GM18868 (cell line): ENCODE data around the gene TMPRSS3.

Experiments used
- ATAC-seq: cut with Tn5 transposase; IDR thresholded peaks from one replicate; pipeline ENCODE4 v1.9.1; 2021; ENCODE audit warnings: mild to moderate bottlenecking, moderate library complexity; ENCODE audit not compliant: unreplicated experiment

The TMPRSS3 gene

DNA sequence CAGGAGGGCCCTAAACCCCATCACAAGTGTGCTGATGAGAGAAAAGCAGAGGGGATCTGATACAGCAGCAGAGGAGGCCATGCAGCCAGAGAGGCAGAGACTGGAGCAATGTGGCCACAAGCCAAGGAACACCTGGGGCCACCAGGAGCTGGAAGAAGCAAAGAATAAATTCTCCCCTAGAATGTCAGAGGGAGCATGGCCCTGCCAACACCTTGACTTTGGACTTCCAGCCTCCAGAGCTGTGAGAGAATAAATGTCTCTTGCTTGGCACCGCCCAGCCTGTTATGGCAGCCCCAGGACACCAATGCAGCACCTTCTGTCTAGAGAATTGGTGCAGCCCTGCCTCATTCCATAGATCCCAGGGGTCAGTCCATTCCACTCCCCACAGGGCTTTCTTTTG is 33.2 kb upstream of the TMPRSS3 start:
- no peak for ATAC-seq

DNA sequence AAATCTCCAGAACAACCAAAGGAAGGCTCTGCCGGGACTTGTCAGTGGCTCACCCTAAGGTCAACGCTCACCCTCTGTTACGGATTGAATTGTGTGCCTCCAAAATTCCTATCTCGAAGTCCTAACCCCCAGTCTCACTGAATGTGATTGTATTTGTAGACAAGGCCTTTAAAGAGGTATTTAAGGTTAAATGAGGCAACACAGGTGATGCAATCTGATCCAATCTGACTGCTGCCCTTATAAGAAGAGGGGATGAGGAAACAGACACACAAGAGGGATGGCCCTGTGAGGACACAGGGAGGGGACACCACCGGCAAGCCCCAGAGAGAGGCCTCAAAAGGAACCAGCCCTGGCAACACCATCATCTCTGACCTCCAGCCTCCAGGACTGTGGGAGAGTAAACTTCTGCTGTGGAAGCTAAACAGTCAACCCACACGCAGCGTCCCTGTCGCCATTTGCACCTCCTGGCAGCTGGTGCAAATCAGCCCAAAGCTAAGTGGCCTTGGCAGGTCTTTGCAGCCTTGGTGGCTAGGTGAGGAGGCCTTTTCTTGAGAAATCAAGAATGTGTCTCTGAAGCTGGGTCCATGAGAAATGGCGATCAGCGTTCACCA is 32.1 kb upstream of the TMPRSS3 start:
- ATAC-seq: no peak

DNA sequence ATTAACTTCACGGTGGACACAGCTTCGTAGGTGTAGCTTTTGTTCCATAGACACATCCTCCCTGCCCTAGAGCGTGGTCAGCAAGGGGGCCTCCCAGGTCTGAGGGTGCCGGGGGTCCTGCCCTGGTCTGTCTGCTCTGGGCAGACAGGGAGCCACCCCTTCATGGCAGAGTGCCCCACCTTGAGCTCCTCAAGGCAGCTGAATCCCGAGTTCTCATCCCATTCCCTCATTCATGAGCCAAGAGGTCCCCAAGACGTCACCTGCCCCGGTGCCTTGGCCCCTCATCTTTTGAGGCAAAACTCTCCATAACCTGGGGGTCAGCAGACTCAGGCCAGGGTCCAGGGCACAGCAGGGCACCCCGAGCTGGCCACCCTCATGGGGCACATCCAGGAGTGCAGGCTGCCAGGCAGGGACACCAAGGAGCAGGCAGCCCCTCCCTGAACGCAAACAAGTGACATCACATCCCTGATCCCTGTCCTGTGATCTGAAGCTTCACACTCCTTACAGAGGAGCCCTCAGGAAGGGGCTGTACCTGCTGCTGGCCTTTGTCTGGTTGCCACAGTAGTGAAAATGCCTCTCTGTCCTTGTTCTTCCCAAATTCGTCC is 31.1 kb upstream of the TMPRSS3 start:
- no peak for ATAC-seq

DNA sequence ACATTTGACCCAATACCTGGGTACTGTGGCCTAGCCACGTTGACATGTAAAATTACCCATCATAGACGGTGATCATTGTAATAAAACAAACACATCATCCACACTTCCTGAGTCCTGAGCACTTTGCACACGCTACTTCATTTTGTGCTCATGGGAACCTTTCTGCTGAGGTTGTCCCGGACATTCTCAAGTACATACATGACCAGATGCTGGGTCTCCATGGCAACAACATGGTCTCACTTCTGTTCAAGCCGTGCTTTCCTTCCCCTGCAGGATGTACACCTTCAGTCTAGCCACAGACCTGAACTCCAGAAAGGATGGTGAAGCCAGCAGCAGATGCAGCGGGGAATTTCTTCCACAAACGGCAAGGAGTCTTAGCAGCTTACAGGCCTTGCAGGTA is 30.6 kb upstream of the TMPRSS3 start:
- no peak for ATAC-seq

DNA sequence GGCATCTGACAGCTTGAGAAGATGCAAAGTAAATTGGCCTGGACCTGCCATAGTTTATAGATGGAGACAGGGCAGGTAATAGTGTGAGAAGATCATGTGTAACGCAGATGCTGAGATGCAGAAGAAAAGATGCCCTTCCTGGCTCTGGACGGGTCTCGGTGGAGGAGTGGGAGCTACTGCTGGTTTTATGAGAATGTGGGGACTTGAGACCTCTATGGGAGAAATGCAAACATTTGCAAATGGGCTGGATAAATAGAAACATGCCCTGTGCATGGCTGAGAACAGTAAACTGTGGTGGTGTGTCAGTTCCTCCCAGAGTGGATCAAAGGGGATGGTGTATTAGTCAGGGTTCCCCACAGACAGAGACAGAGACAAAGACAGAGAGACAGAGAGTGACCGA is 29.7 kb upstream of the TMPRSS3 start:
- peak; percentile 39 for ATAC-seq

DNA sequence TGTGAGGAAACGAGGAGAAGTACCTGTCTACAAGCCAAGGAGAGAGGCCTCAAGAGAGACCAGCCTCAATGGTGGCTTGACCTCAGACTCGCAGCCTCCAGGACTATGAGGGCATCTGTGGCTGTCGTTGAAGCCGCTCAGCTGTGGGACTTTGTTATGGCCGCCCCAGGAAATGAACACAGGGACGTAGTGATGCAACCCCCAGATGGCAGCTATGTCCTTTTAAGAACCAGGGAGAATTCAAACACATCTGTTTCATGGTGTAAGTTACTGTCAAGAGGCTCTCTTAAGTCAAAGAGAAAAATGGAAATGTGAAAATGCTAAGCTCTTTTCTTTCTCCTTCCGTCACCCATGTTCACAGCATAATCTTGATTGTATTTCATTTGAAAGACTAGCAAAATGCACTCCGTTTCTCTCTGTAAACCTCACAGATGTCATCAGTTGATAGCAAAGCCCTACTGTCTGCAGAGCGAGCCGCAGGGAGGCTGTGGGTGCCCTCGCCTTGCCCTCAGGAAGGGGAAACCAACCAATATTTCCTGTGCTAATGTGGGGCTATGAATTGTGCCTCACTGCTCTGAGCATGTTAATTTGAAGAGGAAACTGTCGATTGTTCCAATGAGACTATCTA is 29.2 kb upstream of the TMPRSS3 start:
- peak; percentile 53 for ATAC-seq

DNA sequence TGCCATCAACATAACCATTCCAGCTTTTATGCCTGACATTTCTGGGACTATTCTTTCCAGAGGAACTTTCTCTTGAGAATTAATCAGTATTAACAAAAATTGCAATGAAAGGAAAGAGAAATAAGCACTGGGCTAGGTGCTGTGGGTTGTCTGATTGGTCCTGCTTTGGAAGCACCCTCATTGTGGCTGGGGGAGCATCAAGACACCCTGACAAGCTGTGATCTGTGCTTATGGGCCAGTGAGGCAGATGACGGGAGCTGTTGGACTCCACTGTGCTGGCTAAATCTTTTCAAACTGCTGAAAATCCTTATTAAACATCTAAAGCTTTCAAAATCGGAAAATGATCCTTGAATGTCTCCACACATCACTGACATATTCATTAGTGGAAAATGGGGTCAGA is 27.8 kb upstream of the TMPRSS3 start:
- peak; percentile 5 for ATAC-seq

DNA sequence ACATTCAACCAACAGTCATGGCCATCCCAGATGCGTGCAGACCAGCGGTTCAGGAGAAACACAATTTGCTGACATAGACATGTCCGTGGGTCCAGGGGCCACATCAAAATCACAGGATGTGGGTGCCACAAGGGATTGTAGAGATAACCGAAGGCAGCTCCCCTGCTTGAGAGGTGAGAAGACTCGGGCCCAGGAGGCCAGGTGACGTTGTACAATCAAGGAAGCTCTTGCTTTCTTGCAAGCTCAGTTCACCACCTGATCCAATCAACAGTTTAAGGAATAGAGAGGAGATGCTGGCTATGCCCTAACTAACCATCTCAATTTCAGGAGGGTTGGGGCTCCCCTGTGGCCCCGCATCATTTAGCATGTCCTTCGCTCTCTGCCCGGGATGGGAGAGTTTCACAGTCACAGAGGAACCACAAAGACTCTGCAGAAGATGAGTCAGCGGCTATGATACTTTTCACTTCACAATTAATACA is 27.4 kb upstream of the TMPRSS3 start:
- ATAC-seq: peak; percentile 63

DNA sequence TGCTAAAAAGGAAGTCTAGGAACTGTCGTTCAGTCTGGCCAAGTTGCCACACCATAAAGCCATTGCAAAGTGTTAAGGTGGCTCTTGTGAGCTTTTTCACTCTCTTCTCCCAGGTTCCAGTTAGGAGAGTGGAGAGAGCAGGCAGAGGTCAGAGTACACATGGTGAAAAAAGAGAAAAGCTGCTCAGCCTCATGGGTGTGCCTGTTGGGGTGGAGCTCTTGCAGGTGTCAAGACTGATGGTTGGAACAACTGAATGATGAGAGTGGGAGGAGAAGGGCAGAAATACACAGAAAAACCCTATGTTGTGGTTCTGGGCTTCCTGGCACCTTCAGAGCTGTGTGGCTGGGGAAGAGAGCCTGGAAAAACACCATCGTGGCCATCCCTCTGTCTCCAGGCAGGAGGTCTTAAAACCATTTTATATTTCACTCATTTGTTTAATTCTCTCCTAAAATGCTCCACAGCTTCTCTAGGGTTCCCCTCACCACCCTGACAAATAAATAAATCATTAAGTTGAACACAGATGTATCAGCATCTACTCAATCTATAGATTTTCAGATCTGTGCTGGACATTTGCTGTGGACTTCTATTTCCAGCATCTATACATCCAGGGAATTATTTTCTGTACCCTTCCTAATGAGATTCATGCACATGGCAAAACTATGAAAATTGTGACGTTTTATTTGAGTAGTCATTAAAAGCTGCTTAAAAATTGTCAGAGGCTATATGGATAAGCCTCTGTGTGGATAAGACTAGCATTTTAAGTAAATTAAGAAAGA is 25.4 kb upstream of the TMPRSS3 start:
- ATAC-seq: no peak

DNA sequence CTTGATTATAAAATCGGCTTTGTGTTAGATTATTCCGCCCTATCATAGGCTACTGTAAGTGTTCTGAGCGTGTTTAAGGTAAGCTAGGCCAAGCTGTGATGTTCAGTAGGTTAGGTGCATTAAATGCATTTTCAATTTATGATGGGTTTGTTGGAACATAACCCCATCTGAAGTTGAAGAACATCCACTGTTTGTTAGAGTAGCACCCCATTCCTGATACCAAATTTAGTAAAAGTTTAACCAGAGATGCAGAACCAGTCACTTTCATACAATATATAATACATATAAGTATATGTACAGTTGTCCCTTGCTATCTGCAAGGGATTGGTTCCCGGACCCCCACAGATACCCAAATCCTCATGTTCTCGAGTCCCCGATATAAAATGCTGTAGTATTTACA is 24.0 kb upstream of the TMPRSS3 start:
- ATAC-seq: no peak

DNA sequence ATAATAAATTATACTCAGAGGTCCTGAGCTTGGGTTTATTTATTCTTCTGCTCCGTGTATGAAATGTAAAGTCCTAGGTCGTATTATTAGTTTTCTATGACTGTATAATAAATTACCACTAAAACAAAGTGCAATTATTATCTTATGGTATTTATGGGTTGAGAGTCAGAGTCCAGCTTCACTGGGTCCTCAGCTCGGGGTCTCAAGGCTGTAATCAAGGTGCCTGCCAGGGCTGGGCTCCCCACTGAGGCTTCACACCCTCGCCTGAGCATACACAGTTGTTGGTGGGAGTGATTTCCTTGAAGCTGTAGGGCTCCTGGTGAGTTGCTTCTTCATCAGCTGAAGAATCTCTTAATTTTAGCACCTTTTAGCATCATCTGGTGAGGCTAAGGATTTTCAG is 23.0 kb upstream of the TMPRSS3 start:
- ATAC-seq: no peak

DNA sequence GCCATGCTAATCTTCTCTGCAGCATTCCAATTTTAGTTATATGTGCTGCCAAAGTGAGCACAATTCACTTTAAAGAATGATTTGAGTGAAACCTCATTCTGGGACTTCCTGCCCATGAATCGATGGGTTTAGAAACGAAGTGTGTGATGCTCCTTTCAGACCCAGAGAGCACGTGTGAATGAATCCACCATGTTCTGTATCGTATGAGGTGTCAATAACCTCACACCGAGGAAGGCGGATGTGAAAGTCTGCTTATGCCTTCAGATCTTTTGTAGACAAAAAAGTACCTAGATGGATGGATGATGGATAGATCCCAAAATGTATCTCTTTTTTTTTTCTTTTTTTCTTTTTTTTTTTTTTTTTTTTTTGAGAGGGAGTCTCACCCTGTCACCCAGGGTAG is 21.7 kb upstream of the TMPRSS3 start:
- no peak for ATAC-seq

DNA sequence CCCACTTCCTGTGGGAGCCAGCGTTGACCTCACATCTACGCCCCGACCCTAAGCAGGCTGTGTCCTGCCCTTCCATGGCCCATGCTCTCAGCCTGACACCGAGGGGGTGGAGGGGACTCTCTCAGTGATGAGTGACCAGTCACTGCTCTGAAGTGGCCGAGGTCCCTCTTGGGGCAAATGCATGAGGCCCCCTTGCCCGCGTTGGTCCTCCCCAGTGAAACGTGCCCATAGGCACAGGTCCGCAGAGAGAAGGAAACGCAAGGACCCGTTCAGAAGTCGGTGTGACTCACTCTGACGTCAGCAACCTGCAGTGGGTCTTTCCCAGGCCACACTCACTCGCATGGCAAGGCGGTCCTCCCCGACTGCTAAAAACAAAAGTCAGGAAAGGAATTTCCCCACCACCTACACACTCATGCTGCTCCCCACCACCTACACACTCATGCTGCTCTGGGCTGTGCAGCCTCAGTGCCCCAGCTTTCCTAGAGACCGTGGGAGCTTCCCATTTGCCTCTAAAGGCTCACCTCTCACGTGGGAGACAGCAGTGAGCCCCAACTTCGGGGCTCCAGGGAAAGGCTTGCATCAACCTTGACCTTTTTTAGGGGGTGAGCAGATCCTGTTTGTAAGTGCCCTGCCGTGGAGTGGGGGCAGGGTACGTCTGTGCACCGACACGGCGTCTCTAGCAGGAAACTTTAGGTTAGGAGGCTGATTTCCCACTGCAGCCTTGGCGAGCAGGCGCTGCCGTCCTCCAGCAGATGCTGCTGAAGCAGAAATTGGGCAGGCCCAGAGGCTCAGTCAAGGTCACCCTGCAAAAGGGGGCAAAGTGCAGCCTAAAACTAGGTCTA is 19.3 kb upstream of the TMPRSS3 start:
- ATAC-seq: peak; percentile 86

DNA sequence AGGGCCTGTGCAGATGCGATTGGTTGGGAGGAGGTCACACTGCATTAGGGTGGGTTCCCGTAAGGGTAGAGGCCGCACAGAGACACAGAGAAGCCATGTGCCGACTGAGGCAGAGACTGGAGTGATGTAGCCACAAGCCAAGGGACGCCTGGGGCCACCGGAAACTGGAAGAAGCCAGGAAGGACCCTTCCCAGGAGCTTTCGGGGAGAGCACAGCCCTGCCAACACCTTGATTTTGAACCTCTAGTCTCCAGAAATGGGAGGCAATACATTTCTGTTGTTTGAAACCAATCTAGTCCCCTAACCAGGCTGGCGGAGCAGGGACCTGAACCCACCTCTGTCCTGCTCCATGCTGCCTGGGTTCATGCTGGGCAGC is 18.7 kb upstream of the TMPRSS3 start:
- no peak for ATAC-seq

DNA sequence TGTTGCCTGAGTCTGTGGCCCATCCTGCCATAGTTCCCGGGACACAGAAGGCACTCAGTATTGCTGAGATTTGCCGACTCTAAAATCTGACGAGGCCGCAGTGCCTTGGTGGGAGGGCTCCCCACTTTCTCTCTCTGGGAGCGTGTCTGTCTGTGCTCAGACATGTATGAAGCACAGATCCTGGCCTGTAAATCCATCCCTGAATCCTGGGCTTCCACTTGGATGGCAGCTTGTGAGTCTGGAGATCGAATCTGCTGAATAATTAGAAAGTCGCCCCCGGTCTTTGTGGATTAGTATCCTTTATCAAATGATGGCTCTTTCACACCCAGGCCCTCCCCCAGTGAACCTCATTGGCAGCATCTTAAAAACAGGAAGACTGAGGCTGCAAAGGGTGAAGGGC is 18.2 kb upstream of the TMPRSS3 start:
- no peak for ATAC-seq

DNA sequence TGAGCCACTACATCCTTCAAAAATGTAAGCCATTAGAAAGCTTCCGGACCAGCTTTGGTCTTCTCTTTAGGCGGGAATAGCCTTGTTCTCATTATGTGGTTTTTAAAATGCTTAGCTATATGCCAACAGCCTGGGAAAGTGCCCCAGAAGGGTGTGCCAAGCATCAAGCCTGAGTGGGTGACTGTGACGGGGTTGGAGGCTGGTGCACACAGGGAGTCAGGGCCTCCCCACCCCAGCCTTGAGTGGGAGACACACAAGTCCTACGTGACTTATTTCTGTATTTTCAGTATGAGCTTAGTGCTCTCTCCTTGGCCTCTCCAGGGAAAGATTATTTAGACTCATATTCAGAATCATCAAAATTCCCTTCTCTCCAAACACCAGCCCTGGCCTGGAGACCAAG is 17.6 kb upstream of the TMPRSS3 start:
- no peak for ATAC-seq

DNA sequence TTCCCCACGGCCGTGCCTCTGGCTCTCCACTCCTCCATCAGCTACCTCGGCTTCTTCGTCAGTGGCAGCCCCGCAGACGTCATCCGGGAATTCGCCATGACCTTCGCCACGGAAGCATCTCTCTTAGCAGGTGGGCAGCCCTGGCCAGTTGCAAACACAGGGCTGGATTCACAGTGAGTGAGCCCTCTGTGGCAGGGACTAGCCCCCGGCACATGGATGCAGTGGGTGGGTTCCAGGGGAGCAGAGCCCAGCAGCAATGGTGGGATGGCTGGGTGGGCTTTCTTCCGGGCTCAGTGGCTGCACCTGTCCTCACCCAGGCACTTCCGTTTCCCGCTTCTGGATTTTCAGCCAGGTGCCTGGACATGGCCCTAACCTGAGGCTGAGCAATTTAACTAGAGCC is 17.2 kb upstream of the TMPRSS3 start:
- ATAC-seq: no peak

DNA sequence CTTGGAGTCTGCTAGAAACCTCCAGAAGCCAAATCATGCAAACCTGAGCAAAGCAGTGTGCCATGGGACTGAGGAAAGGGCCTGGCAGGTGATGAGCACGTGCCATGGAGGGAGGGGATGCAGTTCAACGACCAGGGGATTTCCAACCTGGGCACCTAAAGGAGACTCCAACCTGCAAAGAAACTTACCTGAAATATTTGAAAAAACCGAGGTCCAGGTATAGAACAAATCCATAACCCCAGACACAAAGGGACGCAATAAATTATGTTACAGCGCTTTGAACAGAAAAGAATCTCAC is 16.7 kb upstream of the TMPRSS3 start:
- no peak for ATAC-seq

DNA sequence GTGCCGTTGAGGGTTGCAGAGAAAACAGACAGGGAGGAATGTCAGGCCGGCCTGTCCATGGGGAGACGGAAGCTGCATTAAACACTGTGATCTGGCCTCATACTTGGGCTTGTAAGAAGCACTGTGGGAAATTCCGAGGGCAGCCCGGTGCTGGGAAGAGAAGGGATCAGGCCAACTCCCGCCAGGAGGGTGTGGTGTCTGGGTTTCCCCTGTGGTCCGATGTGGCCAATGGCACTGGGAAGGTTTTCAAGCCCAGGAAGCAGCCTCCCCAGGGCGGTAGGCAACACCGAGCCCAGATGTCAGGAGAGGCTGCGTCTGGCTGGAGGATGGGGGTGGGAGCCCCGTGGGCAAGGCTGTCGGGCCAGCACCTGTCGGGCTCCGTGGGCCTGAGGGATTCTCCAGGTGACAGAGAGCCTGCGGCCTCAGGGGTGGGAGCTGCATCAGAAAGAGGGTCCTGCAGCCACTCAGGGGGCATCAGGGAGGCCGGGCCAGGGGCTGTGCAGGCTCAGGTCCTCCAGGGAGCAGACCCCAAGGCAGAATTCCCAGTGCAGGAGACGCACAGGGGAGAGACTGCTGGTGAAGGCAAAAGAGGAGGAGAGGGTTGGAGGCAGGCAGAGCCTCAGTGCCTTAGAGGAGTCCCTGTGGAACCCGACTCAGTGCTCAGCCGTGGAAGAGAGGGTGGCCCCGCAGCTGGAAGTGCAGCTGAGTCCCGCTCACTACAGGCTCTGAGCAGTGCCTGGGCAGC is 16.2 kb upstream of the TMPRSS3 start:
- ATAC-seq: no peak

DNA sequence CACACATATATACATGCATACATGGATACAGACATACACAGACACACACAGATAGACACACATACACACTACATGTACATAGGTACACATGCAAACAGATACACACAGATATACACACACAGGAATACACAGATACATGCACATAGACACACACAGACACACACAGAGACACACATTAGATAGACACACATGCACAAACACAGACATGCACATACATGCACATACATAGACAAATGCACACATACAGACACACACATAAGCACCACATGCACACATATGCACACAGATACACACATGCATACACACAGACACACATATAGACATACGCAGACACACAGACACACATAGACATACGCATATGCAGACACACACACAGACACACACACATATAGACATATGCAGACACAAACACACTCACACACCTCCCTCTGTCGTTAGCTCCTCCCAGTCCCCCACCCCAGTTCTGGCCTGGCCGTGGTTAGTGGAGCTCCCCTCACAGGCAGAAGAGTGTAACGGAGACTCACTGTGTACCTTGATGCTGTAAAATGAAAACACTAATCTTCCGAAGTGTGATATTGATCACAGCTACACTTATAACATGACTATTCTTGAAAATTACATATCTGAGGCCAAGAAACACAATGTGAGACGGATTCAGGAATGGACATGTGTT is 15.5 kb upstream of the TMPRSS3 start:
- ATAC-seq: no peak
